SK-N-SH (cell line): Measurements from ENCODE around the gene CAV1. TPM values are rescaled to one million over a fixed set of nuclear protein-coding genes. Genes with fewer than 3 reads are reported as not detected.

Source experiments
- CTCF ChIA-PET: fragments of 300-600, 350-600 bp; formaldehyde crosslinking; extraction: SDS; loops from one replicate; lab custom pipeline; 2021; lab: Yijun Ruan, JAX
- POLR2A ChIA-PET: fragments of 350-600 bp; sonication (Branson Sonifier 250); formaldehyde crosslinking; extraction: SDS; loops from one replicate; lab custom pipeline; 2020; ENCODE audit warnings: antibody characterized with exemption, inconsistent platforms; lab: Yijun Ruan, JAX
- DNase-seq: peaks from one replicate; pipeline ENCODE4 v3.0.0; 2012
- H2AFZ ChIP-seq: fragments of 200-600 bp; sonication (generic); 2 replicates; pipeline ENCODE4 v1.8.1; 2016; ENCODE audit warnings: antibody characterized with exemption, mild to moderate bottlenecking, low read depth
- H3F3A ChIP-seq: fragments of 200-600 bp; sonication (generic); replicated peaks from 2 replicates; pipeline ENCODE3; 2016; ENCODE audit warnings: antibody characterized with exemption, mild to moderate bottlenecking; ENCODE audit not compliant: insufficient read depth
- H3K27ac ChIP-seq, 2 experiments: fragments of 200-500 bp in 1 of 2; fragments of 200-600 bp in 1 of 2; sonication (Bioruptor generic) in 1 of 2; sonication (generic), shearing (Covaris generic) in 1 of 2; 2 replicates each; pipeline versions ENCODE4 v1.5.1 to v1.6.1; 2014 to 2016; ENCODE audit warnings: low read depth in 2 of 2, inconsistent platforms in 1 of 2, low read length in 1 of 2, mild to moderate bottlenecking in 1 of 2, mixed read lengths in 1 of 2
- H3K27me3 ChIP-seq: fragments of 200-600 bp; sonication (generic), shearing (Covaris generic); 2 replicates; pipeline ENCODE4 v1.6.1; 2016; ENCODE audit warnings: mixed run types; ENCODE audit not compliant: insufficient read depth
- H3K36me3 ChIP-seq, 2 experiments: fragments of 200-500 bp in 1 of 2; fragments of 200-600 bp in 1 of 2; sonication (Bioruptor generic) in 1 of 2; sonication (generic) in 1 of 2; replicated peaks in 1 of 2; 2 replicates each; pipeline versions ENCODE3 to v1.5.1; 2014 to 2016; ENCODE audit warnings: low read length in 1 of 2, mild to moderate bottlenecking in 1 of 2; ENCODE audit not compliant: insufficient read depth in 2 of 2, control insufficient read depth in 1 of 2
- H3K4me1 ChIP-seq, 2 experiments: fragments of 200-500 bp in 1 of 2; fragments of 200-600 bp in 1 of 2; sonication (Bioruptor generic) in 1 of 2; sonication (generic), shearing (Covaris generic) in 1 of 2; 2 replicates each; pipeline versions ENCODE4 v1.5.1 to v1.6.1; 2014 to 2016; ENCODE audit warnings: low read depth in 1 of 2, low read length in 1 of 2, mixed run types in 1 of 2; ENCODE audit not compliant: insufficient read depth in 2 of 2, control insufficient read depth in 1 of 2
- H3K4me2 ChIP-seq: fragments of 200-600 bp; sonication (generic), shearing (Covaris generic); 2 replicates; pipeline ENCODE4 v1.6.1; 2017; ENCODE audit warnings: mixed run types
- H3K4me3 ChIP-seq, 2 experiments: fragments of 200-500 bp in 1 of 2; fragments of 200-600 bp in 1 of 2; sonication (Bioruptor generic) in 1 of 2; sonication (generic), shearing (Covaris generic) in 1 of 2; 2 replicates each; pipeline versions ENCODE4 v1.5.1 to v1.8.1; 2014 to 2016; ENCODE audit warnings: low read depth in 2 of 2, inconsistent platforms in 1 of 2, low read length in 1 of 2, mild to moderate bottlenecking in 1 of 2, mixed read lengths in 1 of 2, moderate library complexity in 1 of 2
- H3K79me2 ChIP-seq: fragments of 200-600 bp; sonication (generic); 2 replicates; pipeline ENCODE4 v1.8.1; 2017; ENCODE audit warnings: mild to moderate bottlenecking; ENCODE audit not compliant: insufficient read depth
- H3K9ac ChIP-seq: fragments of 200-600 bp; sonication (generic); 2 replicates; pipeline ENCODE4 v1.6.1; 2017; ENCODE audit warnings: mixed run types
- H3K9me2 ChIP-seq: fragments of 200-600 bp; sonication (generic); 2 replicates; pipeline ENCODE4 v1.6.1; 2017; ENCODE audit warnings: mixed run types
- H3K9me3 ChIP-seq: fragments of 200-600 bp; sonication (generic); 2 replicates; pipeline ENCODE4 v1.6.1; 2017; ENCODE audit warnings: mixed run types, mild to moderate bottlenecking, moderate library complexity
- H4K20me1 ChIP-seq: fragments of 200-600 bp; sonication (generic); 2 replicates; pipeline ENCODE4 v1.6.1; 2017; ENCODE audit warnings: mild to moderate bottlenecking, mixed run types; ENCODE audit not compliant: insufficient read depth
- CHD2 ChIP-seq: fragments of 150-350 bp; IDR thresholded peaks from 2 replicates; pipeline ENCODE4 v1.6.1; 2018; ENCODE audit warnings: low read length; ENCODE audit not compliant: partially characterized antibody
- CTCF ChIP-seq: fragments of 200-600 bp; sonication (generic); IDR thresholded peaks from 2 replicates; pipeline ENCODE4 v1.6.1; 2017; ENCODE audit warnings: antibody characterized with exemption, mild to moderate bottlenecking, moderate library complexity
- FOXJ3 ChIP-seq: sonication (generic); formaldehyde crosslinking; IDR thresholded peaks from 2 replicates; pipeline ENCODE4 v1.5.1; 2020; ENCODE audit warnings: mild to moderate bottlenecking, missing genetic modification reagents
- GATA2 ChIP-seq: sonication (generic); formaldehyde crosslinking; IDR thresholded peaks from 2 replicates; pipeline ENCODE4 v1.5.0; 2020; ENCODE audit warnings: mild to moderate bottlenecking, missing genetic modification reagents
- NRF1 ChIP-seq: IDR thresholded peaks from 2 replicates; pipeline ENCODE4 v1.6.1; 2012; ENCODE audit warnings: low read depth, mild to moderate bottlenecking, low read length
- RAD21 ChIP-seq: IDR thresholded peaks from 2 replicates; pipeline ENCODE4 v1.6.1; 2012; ENCODE audit warnings: mild to moderate bottlenecking, low read length
- SIN3A ChIP-seq: IDR thresholded peaks from 2 replicates; pipeline ENCODE4 v1.6.1; 2012; ENCODE audit warnings: low read depth, mild to moderate bottlenecking, low read length, moderate library complexity, borderline replicate concordance
- SMC3 ChIP-seq: IDR thresholded peaks from 2 replicates; pipeline ENCODE4 v1.6.1; 2012; ENCODE audit warnings: low read depth, low read length, improper control_type of control experiment
- TAF1 ChIP-seq: IDR thresholded peaks from 2 replicates; pipeline ENCODE4 v1.6.1; 2012; ENCODE audit warnings: low read depth, mild to moderate bottlenecking, low read length, moderate library complexity, borderline replicate concordance
- WGBS: methylation state at CpG from one replicate; pipeline ENCODE4 v1.1.6; 2017; ENCODE audit warnings: low lambda C conversion rate; 5-methylcytosine and 5-hydroxymethylcytosine counted together
- polyA plus RNA-seq, 3 experiments: library from polyadenylated mRNA; depleted of rRNA; stranded (reverse); fragments of >200 nt; gene quantifications; 2 replicates each; pipeline ENCODE4 v1.2.3, GENCODE V29; 2012
- TF ChIP-seq, protein P1 (sequence below): IDR thresholded peaks from 2 replicates; pipeline ENCODE4 v1.4.0; 2012; ENCODE audit warnings: low read depth
- TF ChIP-seq, protein P2 (sequence below): fragments of 150-350 bp; IDR thresholded peaks from 2 replicates; pipeline ENCODE4 v1.6.1; 2017; ENCODE audit warnings: antibody characterized with exemption, low read length, low read depth, borderline replicate concordance
- TF ChIP-seq, protein P3 (sequence below): IDR thresholded peaks from 2 replicates; pipeline ENCODE4; 2012
- TF ChIP-seq, protein P4 (sequence below): IDR thresholded peaks from 2 replicates; pipeline ENCODE4 v1.6.1; 2012; ENCODE audit warnings: mild to moderate bottlenecking, low read depth, low read length, moderate library complexity

CAV1 gene
- polyA plus RNA-seq, 1 of the 3 experiments (the other 2 are of a cell fraction), result 968 TPM

GRCh38 chr7:116598278-116598677 is 73.4 kb downstream of the CAV1 start:
- peaks cover 14% of the 10 kb centered on the region; the same call in 1 of the 2 replicates for H3K27me3 ChIP-seq
- no peaks in the 10 kb centered on the region for H3K79me2 ChIP-seq
- H4K20me1 ChIP-seq, result no peaks in the 10 kb centered on the region
- no peaks in the 10 kb centered on the region for H3F3A ChIP-seq
- no peaks in the 10 kb centered on the region for H3K36me3 ChIP-seq
- H2AFZ ChIP-seq, result no peak overlapping the region
- H3K4me1 ChIP-seq, result peaks cover 0 to 3% of the 10 kb centered on the region in 2 experiments; a peak in 1 of 4 replicates
- ChIA-PET POLR2A (no interaction called here), CTCF (interaction anchor here (0.6 to 9.4 kb wide), 3 partner anchors 212 to 445 kb away, joined by 3 to 192 read pairs (median 3); no protein-coding TSS in a partner anchor)
- TF ChIP-seq CHD2, result no peak
- no peak for TF ChIP-seq NRF1
- TF ChIP-seq FOXJ3 (CRISPR knock-in tag), result no peak
- TF ChIP-seq, protein P1, sequence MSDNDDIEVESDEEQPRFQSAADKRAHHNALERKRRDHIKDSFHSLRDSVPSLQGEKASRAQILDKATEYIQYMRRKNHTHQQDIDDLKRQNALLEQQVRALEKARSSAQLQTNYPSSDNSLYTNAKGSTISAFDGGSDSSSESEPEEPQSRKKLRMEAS, result 0 out of 2 replicates have a peak, but pooled peaks have one; percentile 52
- peak; percentile 79 for TF ChIP-seq CTCF
- TF ChIP-seq, protein P2, sequence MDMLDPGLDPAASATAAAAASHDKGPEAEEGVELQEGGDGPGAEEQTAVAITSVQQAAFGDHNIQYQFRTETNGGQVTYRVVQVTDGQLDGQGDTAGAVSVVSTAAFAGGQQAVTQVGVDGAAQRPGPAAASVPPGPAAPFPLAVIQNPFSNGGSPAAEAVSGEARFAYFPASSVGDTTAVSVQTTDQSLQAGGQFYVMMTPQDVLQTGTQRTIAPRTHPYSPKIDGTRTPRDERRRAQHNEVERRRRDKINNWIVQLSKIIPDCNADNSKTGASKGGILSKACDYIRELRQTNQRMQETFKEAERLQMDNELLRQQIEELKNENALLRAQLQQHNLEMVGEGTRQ, result no peak
- TF ChIP-seq SMC3, result peak; percentile 64
- TF ChIP-seq, protein P3, sequence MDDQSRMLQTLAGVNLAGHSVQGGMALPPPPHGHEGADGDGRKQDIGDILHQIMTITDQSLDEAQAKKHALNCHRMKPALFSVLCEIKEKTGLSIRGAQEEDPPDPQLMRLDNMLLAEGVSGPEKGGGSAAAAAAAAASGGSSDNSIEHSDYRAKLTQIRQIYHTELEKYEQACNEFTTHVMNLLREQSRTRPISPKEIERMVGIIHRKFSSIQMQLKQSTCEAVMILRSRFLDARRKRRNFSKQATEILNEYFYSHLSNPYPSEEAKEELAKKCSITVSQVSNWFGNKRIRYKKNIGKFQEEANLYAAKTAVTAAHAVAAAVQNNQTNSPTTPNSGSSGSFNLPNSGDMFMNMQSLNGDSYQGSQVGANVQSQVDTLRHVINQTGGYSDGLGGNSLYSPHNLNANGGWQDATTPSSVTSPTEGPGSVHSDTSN, result no peak
- TF ChIP-seq, protein P4, sequence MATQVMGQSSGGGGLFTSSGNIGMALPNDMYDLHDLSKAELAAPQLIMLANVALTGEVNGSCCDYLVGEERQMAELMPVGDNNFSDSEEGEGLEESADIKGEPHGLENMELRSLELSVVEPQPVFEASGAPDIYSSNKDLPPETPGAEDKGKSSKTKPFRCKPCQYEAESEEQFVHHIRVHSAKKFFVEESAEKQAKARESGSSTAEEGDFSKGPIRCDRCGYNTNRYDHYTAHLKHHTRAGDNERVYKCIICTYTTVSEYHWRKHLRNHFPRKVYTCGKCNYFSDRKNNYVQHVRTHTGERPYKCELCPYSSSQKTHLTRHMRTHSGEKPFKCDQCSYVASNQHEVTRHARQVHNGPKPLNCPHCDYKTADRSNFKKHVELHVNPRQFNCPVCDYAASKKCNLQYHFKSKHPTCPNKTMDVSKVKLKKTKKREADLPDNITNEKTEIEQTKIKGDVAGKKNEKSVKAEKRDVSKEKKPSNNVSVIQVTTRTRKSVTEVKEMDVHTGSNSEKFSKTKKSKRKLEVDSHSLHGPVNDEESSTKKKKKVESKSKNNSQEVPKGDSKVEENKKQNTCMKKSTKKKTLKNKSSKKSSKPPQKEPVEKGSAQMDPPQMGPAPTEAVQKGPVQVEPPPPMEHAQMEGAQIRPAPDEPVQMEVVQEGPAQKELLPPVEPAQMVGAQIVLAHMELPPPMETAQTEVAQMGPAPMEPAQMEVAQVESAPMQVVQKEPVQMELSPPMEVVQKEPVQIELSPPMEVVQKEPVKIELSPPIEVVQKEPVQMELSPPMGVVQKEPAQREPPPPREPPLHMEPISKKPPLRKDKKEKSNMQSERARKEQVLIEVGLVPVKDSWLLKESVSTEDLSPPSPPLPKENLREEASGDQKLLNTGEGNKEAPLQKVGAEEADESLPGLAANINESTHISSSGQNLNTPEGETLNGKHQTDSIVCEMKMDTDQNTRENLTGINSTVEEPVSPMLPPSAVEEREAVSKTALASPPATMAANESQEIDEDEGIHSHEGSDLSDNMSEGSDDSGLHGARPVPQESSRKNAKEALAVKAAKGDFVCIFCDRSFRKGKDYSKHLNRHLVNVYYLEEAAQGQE, result no peak
- no peak for TF ChIP-seq TAF1
- TF ChIP-seq GATA2 (CRISPR knock-in tag), result no peak
- TF ChIP-seq RAD21, result peak; percentile 65
- TF ChIP-seq SIN3A, result no peak
- no peak overlapping the region for H3K9ac ChIP-seq
- H3K4me3 ChIP-seq, result no peak overlapping the region
- H3K27ac ChIP-seq, result no peak overlapping the region
- DNase-seq, result peak; percentile 22
- H3K9me2 ChIP-seq, result no peaks in the 10 kb centered on the region
- H3K9me3 ChIP-seq, result no peaks in the 10 kb centered on the region
- H3K4me2 ChIP-seq, result no peak overlapping the region
- WGBS, result 13% methylated on average over 5 of the region's 5 CpGs
